MM.1S (cell line): ENCODE data around the gene PRRX2.

Experiments
- DNase-seq: peaks from one replicate; pipeline ENCODE4 v3.0.0-alpha.2; 2015
- H2AFZ ChIP-seq: fragments of 300-600 bp; sonication (generic); 2 replicates; pipeline ENCODE4 v1.6.0; 2016; ENCODE audit warnings: antibody characterized with exemption, low read length
- H3F3A ChIP-seq: fragments of 300-600 bp; sonication (generic); 2 replicates; pipeline ENCODE4 v1.6.1; 2016; ENCODE audit warnings: mild to moderate bottlenecking, antibody characterized with exemption, low read length, moderate library complexity, mixed read lengths; ENCODE audit not compliant: insufficient read depth
- H3K27ac ChIP-seq: fragments of 300-600 bp; sonication (generic); 2 replicates; pipeline ENCODE4 v1.5.1; 2016; ENCODE audit warnings: mild to moderate bottlenecking, low read length
- H3K27me3 ChIP-seq: fragments of 300-600 bp; sonication (generic); replicated peaks from 2 replicates; pipeline ENCODE4 v1.6.0; 2016; ENCODE audit warnings: low read length; ENCODE audit not compliant: insufficient read depth
- H3K36me3 ChIP-seq: fragments of 300-600 bp; sonication (generic); replicated peaks from 2 replicates; pipeline ENCODE4 v1.6.1; 2016; ENCODE audit warnings: mild to moderate bottlenecking, low read length, mixed read lengths; ENCODE audit not compliant: insufficient read depth
- H3K4me1 ChIP-seq: fragments of 300-600 bp; sonication (generic); 2 replicates; pipeline ENCODE4 v1.6.1; 2016; ENCODE audit warnings: low read length, mixed read lengths
- H3K4me2 ChIP-seq: fragments of 300-600 bp; sonication (generic); 2 replicates; pipeline ENCODE4 v1.6.0; 2016; ENCODE audit warnings: low read depth, low read length
- H3K4me3 ChIP-seq: fragments of 300-600 bp; sonication (generic); 2 replicates; pipeline ENCODE4 v1.5.1; 2016; ENCODE audit warnings: low read length, mixed read lengths
- H3K79me2 ChIP-seq: fragments of 300-600 bp; sonication (generic); 2 replicates; pipeline ENCODE4 v1.6.1; 2016; ENCODE audit warnings: mixed run types, low read length, mixed read lengths
- H3K9ac ChIP-seq: fragments of 300-600 bp; sonication (generic); 2 replicates; pipeline ENCODE4 v1.6.1; 2016; ENCODE audit warnings: low read length, mixed read lengths
- H3K9me2 ChIP-seq: fragments of 300-600 bp; sonication (generic); replicated peaks from 2 replicates; pipeline ENCODE4 v1.6.1; 2016; ENCODE audit warnings: mild to moderate bottlenecking, low read length, mixed read lengths; ENCODE audit not compliant: insufficient read depth
- H3K9me3 ChIP-seq: fragments of 300-600 bp; sonication (generic); replicated peaks from 2 replicates; pipeline ENCODE4 v1.6.1; 2016; ENCODE audit warnings: mild to moderate bottlenecking, low read length, mixed read lengths; ENCODE audit not compliant: insufficient read depth
- H4K20me1 ChIP-seq: fragments of 300-600 bp; sonication (generic); 2 replicates; pipeline ENCODE4 v1.6.1; 2016; ENCODE audit warnings: mild to moderate bottlenecking, low read length, moderate library complexity, mixed read lengths; ENCODE audit not compliant: insufficient read depth
- CTCF ChIP-seq: fragments of 300-600 bp; sonication (generic); IDR thresholded peaks from 2 replicates; pipeline ENCODE4 v1.5.1; 2016; ENCODE audit warnings: antibody characterized with exemption, low read length, mixed read lengths
- EZH2 ChIP-seq: fragments of 300-600 bp; sonication (generic); optimal IDR thresholded peaks from 2 replicates; pipeline ENCODE3; 2017; ENCODE audit warnings: low read depth, mild to moderate bottlenecking, antibody characterized with exemption, low read length, mixed read lengths
- EZH2phosphoT487 ChIP-seq: fragments of 300-600 bp; sonication (generic); IDR thresholded peaks from 2 replicates; pipeline ENCODE4 v1.6.1; 2018; ENCODE audit warnings: antibody characterized with exemption, low read length

PRRX2 gene

GRCh38 chr9:129704807-129705206 is 39.4 kb downstream of the PRRX2 start:
- Histone ChIP-seq H3K4me3 (no peak overlapping the region), H3K27me3 (peaks cover 90% of the 10 kb centered on the region), H2AFZ (no peak overlapping the region), H3K27ac (no peak overlapping the region), H3K4me1 (no peaks in the 10 kb centered on the region), H3K36me3 (no peaks in the 10 kb centered on the region), H3K9me2 (no peaks in the 10 kb centered on the region), H3F3A (no peaks in the 10 kb centered on the region), H3K4me2 (no peak overlapping the region), H4K20me1 (no peaks in the 10 kb centered on the region), H3K9me3 (no peaks in the 10 kb centered on the region), H3K79me2 (no peaks in the 10 kb centered on the region), H3K9ac (no peak overlapping the region)
- TF ChIP-seq CTCF = no peak
- no peak for TF ChIP-seq EZH2
- no peak for TF ChIP-seq EZH2phosphoT487
- no peak for DNase-seq

GRCh38 chr9:129708793-129709192 is 43.3 kb downstream of the PRRX2 start:
- Histone ChIP-seq H3K27me3 (peaks cover 89% of the 10 kb centered on the region), H3K4me1 (no peaks in the 10 kb centered on the region), H3K79me2 (no peaks in the 10 kb centered on the region), H3K9me2 (no peaks in the 10 kb centered on the region), H3K9me3 (no peaks in the 10 kb centered on the region), H3K4me2 (no peak overlapping the region), H3K36me3 (no peaks in the 10 kb centered on the region), H3K4me3 (no peak overlapping the region), H2AFZ (no peak overlapping the region), H4K20me1 (no peaks in the 10 kb centered on the region), H3F3A (no peaks in the 10 kb centered on the region), H3K27ac (no peak overlapping the region), H3K9ac (no peak overlapping the region)
- TF ChIP-seq EZH2 (peak; percentile 17), CTCF (no peak)
- DNase-seq = no peak

GRCh38 chr9:129709438-129710168 is 44.2 kb downstream of the PRRX2 start:
- no peak for TF ChIP-seq EZH2
- no peak for TF ChIP-seq CTCF
- no peak for TF ChIP-seq EZH2phosphoT487
- Histone ChIP-seq H3K36me3 (no peaks in the 10 kb centered on the region), H2AFZ (no peak overlapping the region), H3K4me1 (no peaks in the 10 kb centered on the region), H3K27me3 (peaks cover 89% of the 10 kb centered on the region), H3K9ac (no peak overlapping the region), H3K9me2 (no peaks in the 10 kb centered on the region), H3K4me3 (no peak overlapping the region), H3K79me2 (no peaks in the 10 kb centered on the region), H3K4me2 (no peak overlapping the region), H3F3A (no peaks in the 10 kb centered on the region), H4K20me1 (no peaks in the 10 kb centered on the region), H3K27ac (no peak overlapping the region), H3K9me3 (no peaks in the 10 kb centered on the region)
- DNase-seq = no peak
